CD1c-positive myeloid dendritic cell (primary cell): Measurements from ENCODE around the gene GPS1.

Source experiments
- DNase-seq: peaks from one replicate; pipeline ENCODE4 v3.0.0-alpha.2; 2016; ENCODE audit errors: extremely low spot score

Gene GPS1

DNA sequence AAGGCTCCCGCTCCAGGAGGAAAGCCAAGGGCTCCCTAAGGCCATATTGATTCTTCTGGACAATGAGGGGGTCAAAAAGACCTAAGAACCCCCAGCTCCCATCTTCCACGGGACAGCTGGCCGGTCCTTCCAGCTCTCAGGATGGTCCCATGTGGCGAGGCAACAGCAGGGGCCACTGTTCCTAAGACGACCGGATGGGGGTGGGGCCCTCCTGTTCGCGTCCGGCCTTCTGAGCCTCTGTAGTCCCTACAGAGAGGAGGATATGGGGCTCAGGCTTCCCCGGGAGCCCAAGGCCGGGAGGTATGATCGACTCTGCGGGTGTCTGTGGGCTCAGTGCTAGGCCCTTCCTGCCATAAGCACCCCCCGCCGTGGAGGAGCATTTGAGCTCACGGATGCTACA is 8.2 kb upstream of the GPS1 start:
- DNase-seq = no peak

DNA sequence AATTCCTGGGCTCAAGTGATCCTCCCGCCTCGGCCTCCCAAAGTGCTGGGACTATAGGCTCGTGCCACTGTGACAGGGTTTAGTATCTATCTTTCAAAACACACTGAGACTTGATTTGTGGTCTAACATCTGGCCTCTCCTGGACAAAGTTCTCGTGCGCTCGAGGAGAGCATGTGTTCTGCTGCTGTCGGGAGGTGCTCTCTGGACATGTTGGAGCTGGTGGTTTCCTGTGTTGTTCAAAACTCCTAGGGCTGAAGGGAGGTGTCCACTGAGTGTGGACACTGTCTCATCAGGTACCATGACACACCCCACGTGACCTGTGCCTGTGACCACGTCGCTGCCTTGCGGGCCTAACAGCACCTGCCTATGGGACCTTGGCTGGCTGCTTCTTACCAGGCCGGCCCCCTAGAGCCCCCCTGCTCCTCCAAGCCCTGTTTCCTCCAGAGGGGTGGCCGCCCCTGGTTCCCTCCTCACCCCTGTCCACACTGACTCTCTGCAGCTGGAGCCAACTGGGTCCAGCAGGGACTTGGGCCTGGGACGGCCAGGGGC is 5.7 kb upstream of the GPS1 start:
- no peak for DNase-seq

DNA sequence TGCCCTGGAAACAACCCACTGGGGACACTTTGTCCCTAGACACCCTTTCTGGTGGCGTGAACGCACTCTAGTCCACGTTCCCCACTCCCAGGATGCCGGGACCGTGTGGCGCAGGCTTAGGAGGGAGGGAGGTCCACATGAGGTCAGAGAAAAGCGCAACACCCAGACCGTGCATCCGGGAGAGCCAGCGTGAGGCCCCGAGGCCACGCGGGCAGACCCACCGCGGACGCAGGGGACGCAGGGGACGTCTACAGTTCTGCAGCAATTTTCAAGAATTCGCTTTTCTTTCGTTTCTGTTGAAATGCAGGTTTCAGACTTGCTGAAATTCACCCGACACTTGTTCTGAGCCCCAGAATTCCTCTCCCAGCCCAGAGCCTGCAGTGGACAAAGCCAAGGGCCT is 4.8 kb upstream of the GPS1 start:
- no peak for DNase-seq

DNA sequence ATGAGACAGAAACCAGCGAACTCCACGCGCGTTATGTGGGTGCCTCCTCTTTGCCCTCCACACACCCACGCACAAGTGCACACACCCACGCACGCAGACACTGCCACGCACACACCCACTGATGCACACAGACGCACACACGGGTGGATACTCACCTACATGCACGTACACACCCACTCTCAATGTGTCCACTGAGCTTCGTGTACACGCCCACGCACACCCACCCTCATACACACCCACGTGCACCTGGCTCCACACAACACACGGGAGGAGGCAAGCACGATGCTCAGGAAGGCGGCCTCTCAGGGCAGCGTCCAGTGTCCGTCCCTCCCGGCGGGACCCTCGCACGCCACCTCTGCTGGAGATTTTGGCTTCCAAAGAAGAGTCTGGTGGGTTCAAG is 4.3 kb upstream of the GPS1 start:
- no peak for DNase-seq

DNA sequence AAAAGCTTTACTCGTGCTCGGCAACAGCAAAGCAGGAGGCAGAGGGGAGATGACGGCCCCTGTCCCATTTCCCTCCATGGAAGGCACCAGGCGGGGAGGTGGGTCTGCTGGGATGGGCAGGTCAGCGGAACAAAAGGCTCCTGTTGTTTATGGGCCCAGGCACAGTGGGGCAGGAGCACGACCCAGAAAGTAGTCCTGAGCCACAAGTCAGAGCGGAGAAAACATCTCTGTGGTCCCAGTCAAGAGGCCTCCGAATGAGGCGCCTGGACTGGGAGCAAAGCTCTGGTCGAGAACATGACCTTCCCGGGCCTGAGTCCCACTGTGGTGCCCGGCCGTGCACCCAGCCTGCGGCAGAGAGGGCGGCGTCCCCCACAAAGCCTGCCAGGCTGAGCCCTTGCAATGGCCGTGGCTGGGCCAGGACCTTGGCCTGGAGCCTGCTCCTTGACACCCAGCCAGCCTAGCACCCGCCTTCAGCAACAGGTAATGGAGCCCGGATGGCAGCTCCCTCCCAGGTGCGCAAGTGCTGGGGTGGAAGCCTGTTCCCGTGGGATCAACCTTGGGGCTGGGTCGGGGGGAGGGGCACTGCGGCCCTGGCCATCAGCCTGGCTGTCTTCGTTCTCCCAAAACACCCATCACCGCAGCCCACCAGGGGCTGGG is 3.7 kb upstream of the GPS1 start:
- no peak for DNase-seq

DNA sequence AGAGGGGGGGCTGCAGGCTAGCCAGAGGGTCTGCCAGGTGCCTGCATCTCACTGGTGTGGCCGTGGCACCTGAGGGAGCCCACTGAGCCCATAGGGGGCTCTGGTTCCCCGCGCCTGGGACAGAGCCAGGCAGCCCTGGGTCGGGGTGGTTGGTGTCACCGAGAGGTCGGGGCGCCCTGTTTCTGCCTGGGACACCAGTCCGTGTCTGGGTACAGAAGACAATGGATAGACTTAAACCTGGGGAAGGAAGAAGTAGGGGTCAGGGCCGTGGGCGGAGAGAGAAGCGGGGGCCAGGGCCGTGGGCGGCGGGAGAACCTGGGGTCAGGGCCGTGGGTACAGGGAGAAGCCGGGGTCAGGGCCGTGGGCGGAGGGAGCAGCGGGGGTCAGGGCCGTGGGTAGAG is 3.1 kb upstream of the GPS1 start:
- DNase-seq = no peak

DNA sequence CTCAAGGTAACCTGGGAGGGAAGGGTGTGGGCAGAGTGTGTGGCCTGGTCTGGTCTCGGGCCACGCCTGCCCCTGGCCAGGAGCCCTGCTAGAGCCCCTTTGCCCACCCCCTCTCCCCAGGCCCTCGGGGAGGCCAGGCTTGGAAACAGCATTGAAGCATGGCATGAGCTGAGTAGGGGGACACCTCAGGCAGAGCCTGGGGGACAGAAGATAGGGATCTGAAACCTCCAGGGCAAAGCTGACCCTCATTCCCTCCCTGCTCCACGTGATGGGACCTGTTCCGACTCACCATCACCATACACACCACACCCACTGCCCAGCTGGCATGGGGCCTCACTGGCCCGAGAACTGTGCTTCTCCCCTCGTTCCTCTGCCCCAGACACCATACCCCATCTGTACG is 2.6 kb upstream of the GPS1 start:
- no peak for DNase-seq

DNA sequence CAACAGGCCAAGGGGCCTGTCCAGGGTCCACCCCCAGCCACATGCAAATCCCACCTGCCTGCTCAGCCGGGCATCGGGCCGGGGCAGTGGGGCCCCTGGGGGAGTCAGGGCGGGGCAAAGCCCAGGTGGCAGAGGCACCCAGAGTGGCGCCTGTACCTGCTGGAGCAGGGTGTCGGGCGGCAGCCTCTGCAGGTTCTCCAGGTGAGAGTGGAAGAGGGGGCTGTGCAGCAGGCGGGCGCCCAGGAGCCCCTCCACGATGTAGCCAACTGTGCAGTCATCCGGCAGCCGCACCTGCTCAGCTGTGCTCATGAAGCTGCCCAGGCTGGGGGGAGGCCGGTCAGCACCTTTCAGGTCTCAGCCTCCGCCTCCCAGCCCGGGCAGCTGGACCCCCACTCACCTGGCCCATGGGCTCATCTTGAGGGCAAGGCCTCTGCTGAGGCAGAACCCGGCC is 2.2 kb upstream of the GPS1 start:
- no peak for DNase-seq

DNA sequence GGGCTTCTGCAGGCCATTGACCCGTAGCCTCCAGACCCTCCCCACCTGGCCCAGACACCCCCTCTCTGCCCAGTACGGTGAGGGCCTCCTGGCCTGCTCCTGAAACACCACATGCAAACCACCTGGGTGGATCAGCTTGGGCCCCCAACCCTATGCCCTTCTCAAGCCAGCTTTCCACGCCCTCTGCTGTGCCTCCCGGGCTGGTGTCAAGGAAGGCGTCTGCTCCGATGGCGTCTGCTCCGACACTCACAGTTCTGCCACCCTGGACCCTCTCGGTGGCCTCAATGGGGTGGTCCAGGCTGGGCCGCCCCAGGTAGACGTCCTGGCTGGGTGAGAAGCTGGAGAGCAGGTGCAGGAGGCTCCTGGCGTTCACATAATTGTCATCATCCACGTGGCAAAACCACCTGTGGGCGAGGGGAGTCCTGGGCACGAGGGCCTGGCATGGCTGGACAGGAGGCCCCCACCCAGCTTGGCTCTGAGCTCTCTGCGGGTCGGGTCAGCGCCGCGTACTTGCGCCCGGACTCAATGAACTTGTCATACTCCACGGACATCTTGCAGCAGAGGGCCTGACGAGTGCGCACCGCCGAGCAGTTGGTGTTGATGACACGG is 1.4 kb upstream of the GPS1 start:
- no peak for DNase-seq

DNA sequence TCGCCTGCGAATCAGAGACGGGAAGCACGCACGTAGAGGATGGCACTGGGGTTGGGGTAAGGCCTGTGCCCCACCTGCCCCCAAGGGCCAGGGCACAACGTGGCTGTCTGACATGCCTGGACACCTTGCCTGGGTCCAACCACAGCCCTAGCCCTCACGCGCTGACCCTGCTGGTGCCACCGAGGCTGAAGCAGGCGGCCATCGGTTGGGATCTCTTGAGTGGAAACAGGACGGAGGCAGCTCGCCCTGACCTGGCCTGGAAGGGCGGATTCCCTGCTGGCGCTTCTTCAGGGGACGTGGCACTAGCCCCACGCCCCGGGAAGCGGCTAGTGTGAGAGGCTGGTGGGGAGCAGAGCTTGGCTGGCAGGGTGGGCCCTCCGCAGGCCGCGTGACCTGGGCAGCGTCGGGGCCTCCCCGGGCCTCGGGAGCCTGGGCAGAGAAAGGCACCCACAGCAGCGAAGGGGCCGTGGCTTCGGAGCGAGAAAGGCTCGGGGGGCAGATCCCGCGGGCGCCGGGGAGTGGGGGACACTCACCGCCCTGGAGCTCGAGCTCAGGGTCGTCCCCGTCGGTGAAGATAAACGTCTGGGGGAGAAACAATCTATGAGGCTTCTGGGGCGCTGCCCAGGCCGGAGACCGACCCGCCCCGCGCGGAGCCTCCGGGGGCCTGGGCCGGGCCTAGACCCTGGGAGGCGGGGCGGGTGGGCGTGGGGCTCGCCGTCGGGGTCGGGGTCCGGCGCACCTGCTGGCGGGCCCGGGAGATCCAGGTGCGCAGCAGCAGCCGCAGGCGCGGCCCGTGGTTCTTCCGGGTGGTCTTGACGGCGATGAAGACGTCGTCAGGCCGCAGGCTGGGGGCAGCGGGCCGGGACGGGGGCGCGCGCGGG is 697 bp upstream of the GPS1 start:
- DNase-seq = no peak

DNA sequence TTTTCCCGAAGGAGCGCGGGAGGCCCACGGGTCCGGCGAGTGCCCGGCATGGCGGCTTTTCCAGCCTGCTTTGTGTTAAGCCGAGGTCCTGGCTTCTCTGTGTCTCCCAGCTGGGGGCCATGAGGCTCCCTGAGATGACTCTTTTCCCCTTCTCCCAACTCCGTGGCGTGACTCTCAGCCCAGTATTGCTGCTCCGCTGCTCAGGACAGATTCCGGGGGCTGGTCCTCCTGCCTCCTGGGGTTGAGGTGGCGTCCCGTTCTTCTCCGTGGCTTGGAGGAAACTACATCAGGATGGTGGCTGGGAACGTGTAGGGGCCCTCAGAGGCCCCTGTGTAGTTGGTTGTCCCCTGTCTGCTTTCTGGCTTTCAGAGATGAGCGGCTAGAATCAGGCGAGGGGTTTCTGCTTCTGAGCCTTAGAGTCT is 951 bp downstream of the GPS1 start:
- no peak for DNase-seq

DNA sequence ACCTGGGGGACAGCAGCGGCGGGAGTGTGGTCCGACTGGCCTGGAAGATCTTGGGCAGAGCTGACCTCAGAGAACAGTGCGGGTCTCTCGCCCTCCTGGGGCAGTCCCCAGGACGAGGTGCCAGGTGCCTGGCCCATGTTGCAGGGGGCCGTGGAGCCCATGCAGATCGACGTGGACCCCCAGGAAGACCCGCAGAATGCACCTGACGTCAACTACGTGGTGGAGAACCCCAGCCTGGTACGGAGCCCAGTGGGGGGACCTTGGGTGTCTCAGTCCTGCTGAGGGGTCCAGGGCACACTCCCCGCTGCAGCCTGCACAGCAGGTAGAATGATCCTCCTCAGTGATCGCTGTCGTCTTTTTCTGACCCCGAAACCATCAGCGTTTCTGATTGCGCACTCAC is 1.4 kb downstream of the GPS1 start:
- no peak for DNase-seq

DNA sequence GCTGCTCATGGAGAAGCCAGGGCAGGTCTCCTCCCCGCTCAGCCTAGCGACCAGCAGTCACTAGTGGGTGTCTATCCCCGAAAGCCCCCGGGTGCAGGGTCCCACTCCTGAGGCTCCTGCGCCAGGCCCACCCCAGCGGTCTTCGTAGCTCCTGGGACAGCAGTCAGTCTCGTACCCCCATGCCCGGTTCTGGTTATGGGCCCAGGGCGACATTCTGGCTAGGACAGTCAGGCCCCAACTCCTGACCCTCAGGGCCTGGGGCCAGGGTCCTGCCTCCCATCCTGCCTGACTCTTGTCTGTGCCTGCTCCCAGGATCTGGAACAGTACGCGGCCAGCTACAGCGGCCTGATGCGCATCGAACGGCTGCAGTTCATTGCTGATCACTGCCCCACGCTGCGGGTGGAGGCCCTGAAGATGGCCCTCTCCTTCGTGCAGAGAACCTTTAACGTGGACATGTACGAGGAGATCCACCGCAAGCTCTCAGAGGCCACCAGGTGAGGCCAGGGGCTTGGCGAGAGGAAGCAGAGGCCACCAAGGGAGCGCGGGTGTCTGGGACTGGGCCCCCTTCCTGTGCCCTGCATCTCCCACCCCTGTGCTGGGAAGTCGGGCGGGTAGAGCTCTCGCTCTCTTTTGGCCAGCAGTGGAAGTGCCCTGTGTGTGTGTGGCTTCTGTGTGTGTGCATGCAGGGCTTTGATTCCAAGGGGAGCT is 2.0 kb downstream of the GPS1 start:
- no peak for DNase-seq

DNA sequence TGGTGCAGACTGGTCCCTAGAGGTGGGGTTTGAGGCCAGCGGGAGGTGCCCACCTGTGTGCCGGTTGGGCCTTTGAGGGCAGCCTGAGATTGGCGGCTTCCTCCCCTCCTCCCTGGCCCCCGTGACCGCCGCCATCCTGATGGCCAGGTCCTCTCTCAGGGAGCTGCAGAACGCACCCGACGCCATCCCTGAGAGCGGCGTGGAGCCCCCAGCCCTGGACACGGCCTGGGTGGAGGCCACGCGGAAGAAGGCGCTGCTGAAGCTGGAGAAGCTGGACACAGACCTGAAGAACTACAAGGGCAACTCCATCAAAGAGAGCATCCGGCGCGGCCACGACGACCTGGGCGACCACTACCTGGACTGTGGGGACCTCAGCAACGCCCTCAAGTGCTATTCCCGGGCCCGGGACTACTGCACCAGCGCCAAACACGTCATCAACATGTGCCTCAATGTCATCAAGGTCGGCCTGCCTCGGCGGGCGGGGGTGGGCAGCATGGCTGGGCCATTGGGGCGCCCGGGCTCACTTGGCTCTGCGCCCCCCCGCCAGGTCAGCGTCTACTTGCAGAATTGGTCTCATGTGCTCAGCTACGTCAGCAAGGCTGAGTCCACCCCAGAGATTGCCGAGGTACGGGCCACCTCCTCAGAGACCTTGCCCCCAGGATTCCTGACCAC is 2.8 kb downstream of the GPS1 start:
- no peak for DNase-seq

DNA sequence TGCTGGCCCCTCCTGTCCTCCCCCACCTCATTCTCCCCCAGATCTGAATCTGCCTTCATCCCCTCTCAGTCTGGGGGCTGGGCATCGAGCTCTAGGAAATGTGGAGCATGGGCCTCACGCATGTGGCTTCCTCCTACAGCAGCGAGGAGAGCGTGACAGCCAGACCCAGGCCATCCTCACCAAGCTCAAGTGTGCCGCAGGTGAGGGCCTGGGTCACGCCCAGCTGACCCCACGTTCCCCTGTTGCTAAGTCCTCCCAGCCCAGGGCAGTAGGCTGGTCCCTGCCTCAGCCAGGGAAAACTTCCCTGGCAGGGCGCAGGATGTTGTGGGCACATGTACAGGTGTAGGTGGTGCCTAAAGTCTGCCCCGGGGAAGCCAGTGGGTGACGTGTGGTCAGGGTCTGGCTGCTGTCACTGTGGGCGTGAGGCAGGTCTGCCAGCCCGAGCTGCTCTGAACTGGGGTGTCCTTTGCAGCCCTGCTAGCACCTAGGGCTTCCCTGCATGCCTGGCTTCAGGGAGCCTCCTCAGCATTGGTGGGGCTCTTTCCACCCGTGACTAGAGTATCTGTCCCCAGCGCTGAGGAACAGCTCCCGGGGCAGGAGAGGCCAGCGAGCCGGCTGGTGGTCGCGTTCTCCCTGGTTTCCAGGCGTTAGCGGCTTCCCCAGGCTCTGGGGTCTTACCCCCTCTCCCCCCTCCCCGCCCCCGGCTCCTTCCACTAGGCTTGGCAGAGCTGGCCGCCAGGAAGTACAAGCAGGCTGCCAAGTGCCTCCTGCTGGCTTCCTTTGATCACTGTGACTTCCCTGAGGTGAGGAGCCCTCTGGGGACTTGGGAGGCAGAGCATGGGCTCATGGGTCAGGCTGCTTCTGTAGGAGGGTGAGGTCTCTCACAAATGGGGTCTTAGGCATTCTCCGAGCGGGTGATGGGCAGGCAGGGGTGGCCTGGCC is 3.6 kb downstream of the GPS1 start:
- DNase-seq = no peak

DNA sequence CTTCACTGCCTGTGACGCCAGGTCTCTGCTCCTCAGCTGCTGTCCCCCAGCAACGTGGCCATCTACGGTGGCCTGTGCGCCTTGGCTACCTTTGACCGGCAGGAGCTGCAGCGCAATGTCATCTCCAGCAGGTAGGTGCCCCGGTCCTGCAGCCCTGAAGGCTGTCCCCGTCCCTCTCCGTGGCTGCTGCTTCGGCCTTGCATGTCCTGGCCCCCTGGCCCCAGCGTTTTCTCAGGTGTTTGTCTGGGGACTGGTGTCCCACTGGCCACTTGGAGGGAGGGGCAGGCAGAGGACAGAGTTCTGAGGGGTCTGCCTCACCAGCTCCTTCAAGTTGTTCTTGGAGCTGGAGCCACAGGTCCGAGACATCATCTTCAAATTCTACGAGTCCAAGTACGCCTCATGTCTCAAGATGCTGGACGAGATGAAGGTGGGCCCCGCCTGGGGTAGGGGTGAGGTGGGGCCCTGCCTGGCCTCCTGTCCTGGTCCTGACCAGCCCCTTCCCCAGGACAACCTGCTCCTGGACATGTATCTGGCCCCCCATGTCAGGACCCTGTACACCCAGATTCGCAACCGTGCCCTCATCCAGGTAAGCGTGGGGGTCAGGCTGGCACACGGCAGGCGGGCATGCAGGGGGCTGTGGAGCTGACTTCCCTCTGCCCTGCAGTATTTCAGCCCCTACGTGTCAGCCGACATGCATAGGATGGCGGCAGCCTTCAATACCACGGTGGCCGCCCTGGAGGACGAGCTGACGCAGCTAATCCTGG is 4.4 kb downstream of the GPS1 start:
- DNase-seq = no peak

DNA sequence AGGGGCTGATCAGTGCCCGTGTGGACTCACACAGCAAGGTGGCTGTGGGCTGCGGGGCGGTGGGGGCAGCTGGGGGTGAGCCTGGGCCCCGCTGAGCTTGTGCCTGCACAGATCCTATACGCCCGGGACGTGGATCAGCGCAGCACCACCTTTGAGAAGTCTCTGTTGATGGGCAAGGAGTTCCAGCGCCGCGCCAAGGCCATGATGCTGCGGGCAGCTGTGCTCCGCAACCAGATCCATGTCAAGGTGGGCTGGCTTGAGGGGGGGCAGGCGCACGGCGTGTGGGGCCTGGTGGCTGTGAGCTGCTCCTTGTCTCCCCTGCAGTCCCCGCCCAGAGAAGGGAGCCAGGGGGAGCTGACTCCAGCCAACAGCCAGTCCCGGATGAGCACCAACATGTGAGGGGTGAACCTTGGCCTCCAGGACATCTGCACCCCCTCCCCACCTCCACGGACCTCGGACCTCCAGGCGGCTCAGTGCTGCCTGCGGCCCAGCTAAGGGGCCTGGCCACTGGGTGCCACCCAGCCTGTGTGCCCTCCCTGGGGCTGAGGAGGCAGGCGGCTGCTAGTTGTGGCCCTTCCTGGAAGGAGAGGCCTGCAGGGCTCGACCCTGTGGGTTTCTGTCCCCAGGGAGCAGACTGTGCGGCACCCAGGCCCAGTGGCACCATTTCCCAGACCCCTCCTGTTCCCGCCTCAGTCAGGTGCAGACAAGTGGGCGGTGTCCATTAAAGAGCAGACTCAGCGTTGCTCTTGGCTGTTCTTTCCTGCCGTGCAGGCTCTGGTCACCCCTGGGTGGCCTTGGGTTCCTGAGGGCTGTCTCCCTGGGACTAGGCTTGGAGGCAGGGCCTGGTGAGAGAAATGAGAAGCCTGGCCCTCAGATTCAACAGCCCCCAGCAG is 5.3 kb downstream of the GPS1 start:
- no peak for DNase-seq

DNA sequence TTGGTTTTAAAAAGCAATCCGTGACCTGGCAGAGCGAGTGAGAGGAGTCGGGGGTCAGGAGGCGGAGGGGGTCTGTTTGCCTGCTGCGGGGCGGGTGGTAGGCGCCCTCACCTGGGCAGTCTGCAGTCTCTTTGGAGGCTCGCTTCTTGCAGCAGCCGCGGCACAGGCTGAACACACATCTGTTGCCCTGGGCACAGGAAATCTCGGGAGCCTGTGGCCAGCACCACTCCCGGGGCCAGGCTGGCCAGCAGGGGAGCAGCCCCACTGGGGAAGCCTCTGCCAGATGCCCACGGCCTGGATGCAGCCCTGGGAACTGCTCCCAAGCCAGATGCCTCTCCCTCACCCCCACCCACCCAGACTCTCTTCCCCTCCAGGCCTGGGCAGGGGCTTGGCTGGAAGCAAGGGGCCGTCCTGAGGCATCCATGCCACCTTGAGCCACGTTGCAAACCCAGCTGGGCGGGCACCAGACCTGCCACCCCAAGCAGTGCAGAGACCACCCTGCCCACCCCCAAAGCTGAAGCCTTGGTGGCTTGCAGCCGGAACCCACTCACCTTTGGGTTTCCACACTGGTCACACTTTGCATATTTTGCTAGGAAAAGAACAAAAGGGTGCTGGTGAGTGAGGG is 6.6 kb downstream of the GPS1 start:
- no peak for DNase-seq
